T47D (cell line): ENCODE results near the gene RAB11FIP4.

Experiments
- DNase-seq, 2 experiments: peaks; one replicate each; pipeline versions ENCODE4 v3.0.0 to v3.0.0-alpha.2; 2011 to 2012; ENCODE audit warnings: low read depth in 1 of 2, low spot score in 1 of 2
- JUND ChIP-seq: IDR thresholded peaks from 2 replicates; pipeline ENCODE4 v1.6.1; 2012; ENCODE audit warnings: low read depth
- in situ Hi-C: cut with HindIII; loops from 2 replicates; pipeline ENCODE4 v1.10.0; 2016; ENCODE audit warnings: low sequenced_read_pairs, low pct_unique_long_range_greater_than_20kb

Gene RAB11FIP4

DNA sequence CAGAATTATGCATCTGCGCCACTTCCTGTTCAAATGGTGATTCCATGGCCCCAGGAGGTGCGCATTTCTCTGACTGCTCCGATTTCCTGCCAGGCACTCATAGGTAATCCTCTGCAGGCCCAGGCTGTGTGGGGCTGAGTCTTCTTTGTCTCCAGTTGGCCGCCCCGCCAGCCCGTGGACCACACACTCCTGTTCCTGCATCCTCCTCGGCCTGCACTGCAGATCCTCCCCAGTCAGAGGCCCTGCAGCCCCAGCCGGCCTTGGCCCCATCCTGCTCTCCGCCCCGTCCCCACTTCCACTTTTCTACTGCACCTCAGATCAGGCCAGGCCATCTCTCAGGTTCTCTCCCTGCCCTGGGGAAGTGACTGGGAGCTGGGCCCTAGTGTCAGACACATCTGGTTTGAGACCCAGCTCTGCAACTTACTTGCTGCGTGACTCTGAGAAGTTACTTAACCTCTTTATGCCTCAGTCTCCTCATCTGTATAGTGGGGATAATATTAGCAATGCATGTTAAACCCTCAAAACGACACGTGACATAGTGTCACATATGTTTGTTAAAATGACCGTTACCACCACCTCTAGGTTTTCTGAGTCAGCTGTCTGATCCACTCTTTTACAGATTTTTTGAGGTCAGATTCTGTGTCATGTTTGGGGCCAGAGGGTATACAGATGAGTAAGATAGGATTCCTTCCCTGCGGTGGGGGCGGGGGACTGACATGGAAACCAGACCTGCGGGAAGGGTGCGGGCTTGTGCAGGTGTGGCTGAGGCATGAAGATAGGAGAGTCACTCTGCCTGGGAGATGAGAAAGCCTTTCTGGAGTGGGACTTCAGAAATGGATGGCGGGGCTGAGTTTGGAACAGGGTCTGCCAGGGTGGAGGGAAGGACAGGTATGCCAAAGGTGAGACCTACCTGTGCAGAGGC lies 12.8 kb downstream of the RAB11FIP4 start:
- in situ Hi-C loops, result no loop called here
- TF ChIP-seq JUND, result no peak
- DNase-seq, result no peak

DNA sequence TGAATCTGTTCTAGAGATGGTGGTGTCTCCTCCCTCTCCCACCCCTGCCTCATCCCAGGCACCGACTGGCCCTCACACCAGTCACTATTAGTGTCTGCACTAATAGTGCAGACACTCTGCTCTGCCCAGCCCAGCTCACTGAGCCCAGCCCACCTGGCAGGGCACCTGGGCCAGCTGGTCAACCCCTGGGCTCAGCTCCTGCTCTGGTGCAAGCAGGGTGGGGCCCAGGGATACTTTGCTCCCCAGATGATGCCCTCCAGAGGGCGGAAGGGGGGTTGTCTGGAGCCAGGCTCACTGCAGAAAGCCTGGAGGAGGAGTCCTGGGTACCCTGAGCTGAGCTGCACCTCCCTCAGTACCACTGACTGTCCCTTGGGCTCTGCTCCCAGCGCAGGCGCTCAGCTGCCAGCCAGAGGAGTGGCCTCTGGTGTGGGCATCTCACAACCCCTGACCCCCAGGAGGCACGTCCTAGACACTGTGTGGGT lies 14.5 kb downstream of the RAB11FIP4 start:
- in situ Hi-C loops, result no loop called here
- TF ChIP-seq JUND, result no peak
- DNase-seq, result no peak

DNA sequence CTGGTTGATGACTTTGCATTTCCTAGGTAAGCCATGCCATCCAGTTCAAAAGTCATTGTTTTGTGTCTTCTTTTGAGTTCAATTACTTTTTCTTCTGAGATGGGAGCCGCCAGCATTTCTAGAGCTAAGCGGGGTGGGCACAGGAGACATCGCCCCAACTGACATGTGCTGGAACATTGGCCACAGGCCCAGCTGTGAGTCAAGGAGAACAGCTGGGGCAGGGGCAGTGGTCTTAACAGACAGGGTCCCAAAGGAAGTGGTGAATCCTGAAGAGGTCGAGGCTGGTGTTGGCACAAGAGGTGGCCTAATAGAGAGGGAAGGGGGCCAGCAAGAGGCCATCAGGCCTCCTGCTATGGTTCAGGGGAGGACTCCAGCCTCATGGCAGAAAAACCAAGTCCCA lies 17.1 kb downstream of the RAB11FIP4 start:
- DNase-seq, result no peak
- in situ Hi-C loops, result no loop called here
- TF ChIP-seq JUND, result no peak

DNA sequence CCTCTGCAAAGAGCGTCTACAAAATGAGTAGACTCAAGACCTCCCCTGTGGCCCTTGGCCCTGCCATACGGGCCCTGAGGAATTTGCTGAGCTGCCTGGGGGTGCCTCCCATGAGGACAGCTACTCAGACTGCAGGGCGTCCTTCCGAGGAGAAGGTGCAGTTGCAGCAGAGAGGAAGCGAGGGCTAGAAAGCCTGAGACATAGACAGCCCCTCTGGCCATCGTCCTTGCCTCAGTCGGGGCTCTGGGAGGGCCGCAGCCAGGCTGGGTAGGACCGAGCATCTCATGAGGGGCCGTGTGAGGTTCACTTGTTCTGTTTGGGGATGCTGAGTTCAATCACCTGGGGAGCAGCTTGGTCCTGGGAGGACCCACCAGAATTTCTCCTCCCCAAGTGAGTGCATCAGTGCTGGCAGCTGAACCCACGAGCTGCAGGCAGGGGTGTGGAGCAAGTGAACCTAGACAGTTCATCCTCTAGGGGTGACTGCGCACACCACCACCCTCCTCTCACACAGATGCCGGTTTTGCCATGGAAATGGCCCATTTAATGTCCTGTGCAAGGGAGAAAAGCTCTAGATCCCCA lies 20.3 kb downstream of the RAB11FIP4 start:
- DNase-seq, result no peak
- in situ Hi-C loops, result no loop called here
- no peak for TF ChIP-seq JUND

DNA sequence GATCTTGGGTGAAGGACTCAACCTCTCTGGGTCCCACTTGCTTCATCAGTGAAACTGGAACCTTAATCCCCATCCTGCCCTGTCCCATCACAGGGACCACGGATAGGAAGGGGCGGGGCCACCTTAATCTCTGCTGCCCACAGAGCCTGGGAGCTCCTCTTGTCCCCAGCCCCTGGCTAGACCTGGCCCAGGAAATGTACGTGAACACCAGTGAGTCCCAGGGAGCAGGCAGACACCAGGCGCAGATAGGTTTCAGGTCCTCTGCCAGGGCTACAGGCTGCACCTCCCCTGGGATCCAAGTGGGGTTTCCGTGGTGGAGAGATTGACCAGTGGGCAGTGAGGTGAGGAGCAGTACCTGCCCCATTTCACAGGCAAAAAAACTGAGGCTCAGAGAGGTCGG lies 21.0 kb downstream of the RAB11FIP4 start:
- no peak for DNase-seq
- TF ChIP-seq JUND, result no peak
- in situ Hi-C loops, result no loop called here

DNA sequence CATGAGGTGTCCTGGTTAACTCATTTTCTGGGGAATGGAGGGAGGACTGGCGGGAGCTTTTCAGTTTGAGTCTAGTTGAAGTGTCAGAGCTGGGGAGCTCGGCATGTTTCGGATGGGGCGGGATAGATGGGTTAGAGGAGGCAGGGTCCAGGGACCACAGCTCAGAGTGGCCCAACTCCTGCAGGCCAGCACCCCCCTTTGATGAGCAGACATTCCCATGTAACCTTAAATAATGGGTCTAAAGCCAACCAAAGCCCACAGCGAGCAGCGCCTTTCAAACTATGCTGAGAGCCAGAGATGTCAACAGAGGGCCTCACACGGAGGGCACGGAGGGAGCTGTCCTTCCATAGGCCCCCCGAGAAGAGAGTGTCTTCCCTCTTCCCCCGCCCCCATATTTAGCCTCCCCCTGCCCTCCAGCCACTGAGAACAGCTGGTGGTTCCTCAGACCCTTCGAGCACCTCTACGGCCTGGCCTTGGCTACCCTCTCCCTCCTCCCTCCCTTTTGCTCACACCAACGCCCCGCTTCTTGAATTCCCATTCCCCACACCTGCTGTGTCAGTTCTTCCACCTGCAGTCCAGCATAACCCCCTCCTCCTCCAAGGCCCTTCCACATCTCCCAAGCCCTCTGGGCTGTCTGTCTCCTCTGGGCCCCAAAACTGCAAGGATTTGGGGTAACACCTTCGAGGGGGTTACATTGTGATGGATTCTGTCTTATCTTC lies 21.8 kb downstream of the RAB11FIP4 start:
- no peak for TF ChIP-seq JUND
- in situ Hi-C loops, result no loop called here

DNA sequence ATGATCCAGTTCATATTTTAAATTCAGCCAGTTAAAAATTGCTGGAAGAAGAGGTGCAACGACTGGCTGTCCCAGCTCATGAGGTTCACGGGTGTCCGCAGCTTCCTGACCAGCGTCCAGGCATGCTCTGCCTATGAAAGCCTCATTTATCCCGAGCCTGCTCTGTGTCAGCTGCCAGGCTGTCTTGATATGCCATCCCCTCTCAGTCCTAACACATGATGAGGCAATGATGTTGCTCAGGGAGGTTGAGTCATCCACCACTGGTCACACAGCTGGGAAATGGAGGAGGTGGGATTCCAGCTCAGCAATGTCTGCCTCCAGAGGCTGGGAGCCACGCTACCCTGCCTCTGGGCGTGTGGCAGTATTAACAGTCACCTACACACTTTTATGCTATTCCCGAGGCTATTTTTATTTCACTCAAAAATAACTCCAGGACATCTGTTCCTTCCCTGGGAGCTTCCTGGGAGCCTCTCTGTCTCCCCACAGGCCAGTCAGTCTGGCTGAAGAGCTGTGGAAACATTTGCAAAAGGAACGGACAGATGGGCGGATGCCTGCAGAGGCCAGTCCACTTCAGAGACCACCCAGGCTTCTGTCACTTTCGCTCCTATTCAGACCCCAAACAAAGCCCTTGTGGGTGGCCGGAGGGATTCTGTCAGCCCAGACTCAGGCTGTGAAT lies 22.5 kb downstream of the RAB11FIP4 start:
- no peak for TF ChIP-seq JUND
- DNase-seq, result no peak
- in situ Hi-C loops, result no loop called here

More for the DNA sequence above, 21.8 kb downstream of the RAB11FIP4 start:
- DNase-seq, result no peak

DNA sequence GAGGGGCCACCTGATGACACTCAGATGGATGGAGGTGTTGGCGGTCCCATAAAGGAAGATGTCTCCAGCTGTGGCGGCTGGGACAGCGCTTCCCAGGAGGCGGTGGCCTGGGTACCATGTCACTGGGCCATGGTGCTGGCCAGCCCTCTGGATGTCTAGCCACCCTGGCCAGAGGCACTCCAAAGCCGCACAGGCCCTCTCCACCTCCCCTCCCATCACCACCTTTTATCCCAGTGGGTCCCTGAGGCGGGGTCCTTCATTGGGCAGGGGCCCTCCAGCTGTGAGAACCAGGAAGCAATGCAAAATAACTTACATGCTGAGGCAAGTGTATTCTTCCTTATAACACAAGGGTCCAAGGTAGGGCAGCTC lies 23.1 kb downstream of the RAB11FIP4 start:
- no peak for DNase-seq
- in situ Hi-C loops, result no loop called here
- TF ChIP-seq JUND, result no peak

DNA sequence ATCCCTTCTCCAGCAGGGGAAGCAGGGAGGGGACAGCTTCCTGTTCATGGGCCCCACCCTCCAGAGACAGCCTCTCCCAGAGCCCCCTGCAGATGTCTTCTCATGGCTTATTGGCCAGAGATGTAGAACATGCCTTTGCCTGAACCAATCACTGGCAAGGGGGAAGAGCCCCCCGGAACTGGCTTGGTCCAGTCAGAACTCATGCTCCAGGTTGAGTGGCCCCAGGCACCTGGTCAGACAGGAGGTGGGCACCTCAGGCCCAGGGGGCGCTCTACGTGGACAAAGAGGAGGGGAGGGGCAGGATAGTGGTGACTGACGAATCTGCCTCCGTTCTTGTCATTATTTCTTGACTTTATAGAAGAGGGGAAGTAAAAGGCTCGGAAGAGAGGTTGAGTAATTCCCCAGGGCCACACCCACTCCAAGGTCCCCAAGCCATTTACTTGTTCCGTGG lies 23.6 kb downstream of the RAB11FIP4 start:
- no peak for DNase-seq
- no peak for TF ChIP-seq JUND
- in situ Hi-C loops, result no loop called here

DNA sequence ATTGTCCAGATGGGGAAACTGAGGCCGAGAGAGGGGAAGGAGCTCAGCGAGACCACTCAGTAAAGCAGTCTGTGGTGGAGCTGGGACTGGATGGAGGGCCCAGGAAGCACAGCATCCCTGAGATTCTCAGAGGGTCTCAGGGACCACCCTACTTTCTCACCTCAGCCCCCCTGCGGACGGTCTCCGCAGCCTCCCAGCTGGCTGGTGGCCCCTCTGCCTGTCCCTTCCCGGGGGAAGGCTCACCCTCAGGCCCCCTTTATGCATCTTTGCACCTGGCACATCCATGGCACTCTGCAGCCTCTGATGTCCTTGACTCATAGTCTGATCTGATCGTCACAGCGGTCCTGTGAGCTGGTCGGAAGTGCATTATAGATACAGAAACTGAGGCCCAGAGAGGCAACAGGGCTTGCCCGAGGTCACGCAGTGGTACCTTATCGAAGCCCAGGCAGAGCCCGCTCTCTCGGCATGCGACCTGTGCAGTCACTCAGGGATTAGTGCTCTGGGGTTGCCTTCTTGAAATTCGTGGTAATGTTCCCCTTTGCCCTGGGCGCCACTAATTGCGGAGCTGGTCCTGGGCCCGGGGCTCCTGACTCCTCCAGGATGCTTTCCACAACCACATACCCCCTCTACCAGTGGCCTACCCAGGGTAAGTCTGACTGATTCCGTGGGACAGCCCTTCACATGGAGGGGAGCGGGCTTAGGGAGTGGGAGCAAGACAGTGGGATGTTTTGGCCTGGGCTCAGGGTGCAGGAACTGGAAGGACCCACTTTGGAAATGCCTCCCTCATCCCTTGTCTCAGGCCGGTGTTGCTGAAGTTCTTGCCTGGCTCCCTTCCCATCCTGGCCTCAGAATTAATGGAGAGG lies 24.4 kb downstream of the RAB11FIP4 start:
- TF ChIP-seq JUND, result no peak

DNA sequence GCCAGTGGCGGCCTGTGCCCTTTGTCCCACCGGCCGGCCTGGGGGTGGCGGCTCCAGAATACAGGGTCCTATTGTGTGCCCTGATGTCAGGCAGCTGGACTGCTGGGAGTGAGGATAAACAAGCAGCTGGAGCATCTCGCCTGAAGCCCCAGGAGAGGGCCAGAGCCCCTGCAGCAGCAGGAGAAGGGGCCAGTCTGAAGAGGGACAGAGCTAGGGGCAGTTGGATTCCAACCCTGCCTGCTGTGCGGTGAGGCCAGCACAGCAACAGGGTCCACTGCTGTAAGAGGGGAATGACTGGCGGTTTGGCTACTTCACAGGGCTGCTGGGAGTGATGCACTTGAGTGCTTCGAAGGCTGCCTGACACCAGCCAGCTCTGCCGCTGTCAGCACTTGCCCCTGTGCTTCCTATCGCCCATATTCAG lies 25.0 kb downstream of the RAB11FIP4 start:
- no peak for DNase-seq
- TF ChIP-seq JUND, result no peak
- in situ Hi-C loops, result no loop called here

More for the DNA sequence above, 24.4 kb downstream of the RAB11FIP4 start:
- no peak for DNase-seq
- in situ Hi-C loops, result no loop called here
